ENCODE measurements around the gene BRMS1.

The BRMS1 gene

GRCh38 chr11:66331542-66332370, 13.1 kb downstream of the BRMS1 start:
- H3K4me3 ChIP-seq (ENCODE audit: low read depth, low read length), result no peak overlapping the region
- DNase-seq (ENCODE audit: low read depth), result no peak
- TF ChIP-seq POLR2A (IDR thresholded peaks at IDR 0.05; ENCODE audit: extremely low read depth, insufficient read length) (no peak), MAX (IDR thresholded peaks at IDR 0.05; ENCODE audit: low read depth, low read length) (no peak), CTCF (IDR thresholded peaks at IDR 0.05; ENCODE audit: low read depth, low read length) (no peak), MYC (IDR thresholded peaks at IDR 0.05; ENCODE audit: low read depth, low read length) (no peak)

- H3K4me3 ChIP-seq (ENCODE audit: low read depth, low read length), result no peak overlapping the region
- DNase-seq (ENCODE audit: low read depth), result no peak
- no peak for TF ChIP-seq MYC (IDR thresholded peaks at IDR 0.05; ENCODE audit: low read depth, low read length)
- TF ChIP-seq CTCF (IDR thresholded peaks at IDR 0.05; ENCODE audit: low read depth, low read length), result no peak
- no peak for TF ChIP-seq POLR2A (IDR thresholded peaks at IDR 0.05; ENCODE audit: extremely low read depth, insufficient read length)
- TF ChIP-seq MAX (IDR thresholded peaks at IDR 0.05; ENCODE audit: low read depth, low read length), result no peak
These were observed 14.0 kb downstream of the BRMS1 start for GRCh38 chr11:66330931-66331330.

- no peak for DNase-seq (ENCODE audit: low read depth)
- TF ChIP-seq CTCF (IDR thresholded peaks at IDR 0.05; ENCODE audit: low read depth, low read length) (no peak), POLR2A (IDR thresholded peaks at IDR 0.05; ENCODE audit: extremely low read depth, insufficient read length) (no peak), MYC (IDR thresholded peaks at IDR 0.05; ENCODE audit: low read depth, low read length) (no peak), MAX (IDR thresholded peaks at IDR 0.05; ENCODE audit: low read depth, low read length) (no peak)
- H3K4me3 ChIP-seq (ENCODE audit: low read depth, low read length), result no peak overlapping the region
These were observed 15.7 kb downstream of the BRMS1 start for GRCh38 chr11:66329165-66329673.

GRCh38 chr11:66328302-66329144, 16.4 kb downstream of the BRMS1 start:
- DNase-seq (ENCODE audit: low read depth), result peak; percentile 91
- no peak overlapping the region for H3K4me3 ChIP-seq (ENCODE audit: low read depth, low read length)

More at GRCh38 chr11:66328302-66329144, 16.4 kb downstream of the BRMS1 start:
- peak; percentile 89 for TF ChIP-seq CTCF (IDR thresholded peaks at IDR 0.05; ENCODE audit: low read depth, low read length)
- TF ChIP-seq MYC (IDR thresholded peaks at IDR 0.05; ENCODE audit: low read depth, low read length), result peak; percentile 100
- peak; percentile 99 for TF ChIP-seq MAX (IDR thresholded peaks at IDR 0.05; ENCODE audit: low read depth, low read length)
- no peak for TF ChIP-seq POLR2A (IDR thresholded peaks at IDR 0.05; ENCODE audit: extremely low read depth, insufficient read length)
